Neural cell (in vitro differentiated cells): ENCODE results near the gene TCN1.

ENCODE experiments used
- POLR2AphosphoS5 ChIP-seq: IDR thresholded peaks from 2 replicates; pipeline ENCODE4 v1.6.1; 2012
- TF ChIP-seq, protein P1 (sequence below): fragments of 450-650 bp; IDR thresholded peaks from 2 replicates; pipeline ENCODE4 v1.5.1; 2014; ENCODE audit warnings: antibody characterized with exemption, mild to moderate bottlenecking, moderate library complexity; ENCODE audit not compliant: poor library complexity, severe bottlenecking

DNA sequence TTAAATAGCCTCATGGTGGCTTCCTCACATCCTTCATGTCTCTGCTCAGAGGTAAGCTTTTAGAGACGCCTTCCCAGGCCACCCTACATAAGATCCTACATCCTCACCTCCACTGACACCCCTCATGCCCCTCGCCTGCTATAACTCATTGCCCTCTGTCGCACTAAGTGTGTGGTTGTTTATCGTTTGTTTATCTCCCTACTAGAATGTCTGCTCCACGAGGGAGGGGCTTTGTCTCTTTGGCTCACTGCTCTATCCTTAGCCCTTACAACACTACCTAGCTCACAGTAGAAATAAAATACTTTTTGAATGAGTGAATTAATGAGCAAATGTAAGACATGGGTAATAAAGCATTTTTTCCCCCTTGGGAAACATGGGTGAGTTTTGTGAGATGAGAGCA, 19.7 kb downstream of the TCN1 start:
- TF ChIP-seq, protein P1, sequence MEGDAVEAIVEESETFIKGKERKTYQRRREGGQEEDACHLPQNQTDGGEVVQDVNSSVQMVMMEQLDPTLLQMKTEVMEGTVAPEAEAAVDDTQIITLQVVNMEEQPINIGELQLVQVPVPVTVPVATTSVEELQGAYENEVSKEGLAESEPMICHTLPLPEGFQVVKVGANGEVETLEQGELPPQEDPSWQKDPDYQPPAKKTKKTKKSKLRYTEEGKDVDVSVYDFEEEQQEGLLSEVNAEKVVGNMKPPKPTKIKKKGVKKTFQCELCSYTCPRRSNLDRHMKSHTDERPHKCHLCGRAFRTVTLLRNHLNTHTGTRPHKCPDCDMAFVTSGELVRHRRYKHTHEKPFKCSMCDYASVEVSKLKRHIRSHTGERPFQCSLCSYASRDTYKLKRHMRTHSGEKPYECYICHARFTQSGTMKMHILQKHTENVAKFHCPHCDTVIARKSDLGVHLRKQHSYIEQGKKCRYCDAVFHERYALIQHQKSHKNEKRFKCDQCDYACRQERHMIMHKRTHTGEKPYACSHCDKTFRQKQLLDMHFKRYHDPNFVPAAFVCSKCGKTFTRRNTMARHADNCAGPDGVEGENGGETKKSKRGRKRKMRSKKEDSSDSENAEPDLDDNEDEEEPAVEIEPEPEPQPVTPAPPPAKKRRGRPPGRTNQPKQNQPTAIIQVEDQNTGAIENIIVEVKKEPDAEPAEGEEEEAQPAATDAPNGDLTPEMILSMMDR: no peak
- no peak for TF ChIP-seq POLR2AphosphoS5
